Activated CD4-positive, alpha-beta memory T cell treated with anti-CD3 and anti-CD28 coated beads for 36 hours (primary cell): ENCODE data around the gene CAPN3. TPM values are rescaled to one million over a fixed set of nuclear protein-coding genes. Genes with fewer than 3 reads are reported as not detected.

Source experiments
- CTCF ChIA-PET: fragments of 350-600 bp; sonication (Branson Sonifier 250); formaldehyde crosslinking; loops from one replicate; lab custom pipeline; 2021; ENCODE audit warnings: antibody characterized with exemption, inconsistent platforms; lab: Charles Lee
- POLR2A ChIA-PET: fragments of 350-600 bp; sonication (Branson Sonifier 250); formaldehyde crosslinking; loops from one replicate; lab custom pipeline; 2021; ENCODE audit warnings: antibody characterized with exemption; lab: Charles Lee
- DNase-seq: peaks from one replicate; pipeline ENCODE4 v3.0.0-alpha.2; 2020
- H3K27ac Mint-ChIP-seq: one replicate; pipeline ENCODE4 v1.8.0; 2021; ENCODE audit warnings: mixed read lengths
- H3K27me3 Mint-ChIP-seq: one replicate; pipeline ENCODE4 v1.8.0; 2021; ENCODE audit warnings: mixed read lengths
- H3K36me3 Mint-ChIP-seq: one replicate; pipeline ENCODE4 v1.8.0; 2021; ENCODE audit warnings: mixed read lengths
- H3K4me1 Mint-ChIP-seq: one replicate; pipeline ENCODE4 v1.8.0; 2021; ENCODE audit warnings: low read depth, mixed read lengths
- H3K4me3 Mint-ChIP-seq: one replicate; pipeline ENCODE4 v1.8.0; 2021; ENCODE audit warnings: mild to moderate bottlenecking, mixed read lengths
- H3K9me3 Mint-ChIP-seq: one replicate; pipeline ENCODE4 v1.8.0; 2021; ENCODE audit warnings: mixed read lengths
- intact Hi-C: fragments of 100-400 bp; cut with micrococcal nuclease; formaldehyde crosslinking; loops from one replicate; pipeline ENCODE4 v1.15.1; 2023
- total RNA-seq, 2 experiments: library from RNA; stranded (reverse); gene quantifications; one replicate each; pipeline ENCODE4 v1.2.3, GENCODE V29; 2021

Gene CAPN3
- total RNA-seq, 2 experiments from 2014 or later = 2.2 to 2.7 TPM

- no peaks in the 10 kb centered on the region for H3K4me1 Mint-ChIP-seq
- no peaks in the 10 kb centered on the region for H3K27me3 Mint-ChIP-seq
- CTCF ChIA-PET = interaction anchor here (1.4 kb wide), 1 partner anchor 9 kb away, joined by 4 read pairs; no protein-coding TSS in a partner anchor
- H3K36me3 Mint-ChIP-seq = peaks cover 11% of the 10 kb centered on the region
- no peak for DNase-seq
- H3K9me3 Mint-ChIP-seq = peaks cover 12% of the 10 kb centered on the region
- H3K27ac Mint-ChIP-seq = no peak overlapping the region
- intact Hi-C loops = no loop called here
- POLR2A ChIA-PET = no interaction called here
- H3K4me3 Mint-ChIP-seq = no peak overlapping the region
These were observed 16.6 kb downstream of the CAPN3 start for GRCh38 chr15:42375941-42376340.

GRCh38 chr15:42378011-42378410 is 18.7 kb downstream of the CAPN3 start:
- Mint-ChIP-seq H3K36me3 (peaks cover 11% of the 10 kb centered on the region), H3K4me3 (no peak overlapping the region), H3K27me3 (no peaks in the 10 kb centered on the region), H3K27ac (no peak overlapping the region), H3K4me1 (no peaks in the 10 kb centered on the region), H3K9me3 (peaks cover 12% of the 10 kb centered on the region)
- CTCF ChIA-PET = interaction anchor here (1.1 kb wide), 1 partner anchor 243 kb away, joined by 3 read pairs; no protein-coding TSS in a partner anchor
- intact Hi-C loops = no loop called here
- POLR2A ChIA-PET = no interaction called here
- DNase-seq = no peak

GRCh38 chr15:42384597-42384996 is 25.3 kb downstream of the CAPN3 start:
- Mint-ChIP-seq H3K9me3 (no peaks in the 10 kb centered on the region), H3K36me3 (no peaks in the 10 kb centered on the region), H3K4me1 (no peaks in the 10 kb centered on the region), H3K27me3 (no peaks in the 10 kb centered on the region), H3K27ac (no peak overlapping the region), H3K4me3 (no peak overlapping the region)
- intact Hi-C loops = no loop called here
- CTCF ChIA-PET = interaction anchor here (0.7 to 1.2 kb wide), 6 partner anchors 8 to 395 kb away, joined by 3 to 4 read pairs (median 3); no protein-coding TSS in a partner anchor
- DNase-seq = no peak
- POLR2A ChIA-PET = interaction anchor here (0.5 kb wide), 1 partner anchor 111 kb away, joined by 3 read pairs; the partner anchor contains the start of gene TMEM87A

- POLR2A ChIA-PET = interaction anchor here (0.5 kb wide), 1 partner anchor 112 kb away, joined by 3 read pairs; the partner anchor contains the start of gene TMEM87A
These were observed 26.1 kb downstream of the CAPN3 start for GRCh38 chr15:42385206-42385979.

GRCh38 chr15:42385980-42386700 is 26.8 kb downstream of the CAPN3 start:
- POLR2A ChIA-PET = no interaction called here

More at GRCh38 chr15:42385206-42385979, 26.1 kb downstream of the CAPN3 start:
- no peak overlapping the region for H3K4me3 Mint-ChIP-seq
- no peaks in the 10 kb centered on the region for H3K4me1 Mint-ChIP-seq
- DNase-seq = peak; percentile 57
- H3K27me3 Mint-ChIP-seq = no peaks in the 10 kb centered on the region
- H3K27ac Mint-ChIP-seq = no peak overlapping the region
- no peaks in the 10 kb centered on the region for H3K9me3 Mint-ChIP-seq
- no peaks in the 10 kb centered on the region for H3K36me3 Mint-ChIP-seq
- intact Hi-C loops = loop anchor here (1.0 kb wide), 1 partner anchor 249 kb away; no protein-coding TSS in a partner anchor
- CTCF ChIA-PET = interaction anchor here (0.6 to 1.2 kb wide), 11 partner anchors 9 to 395 kb away, joined by 3 to 4 read pairs (median 3); no protein-coding TSS in a partner anchor

GRCh38 chr15:42387603-42388002 is 28.3 kb downstream of the CAPN3 start:
- Mint-ChIP-seq H3K9me3 (no peaks in the 10 kb centered on the region), H3K36me3 (no peaks in the 10 kb centered on the region), H3K27ac (no peak overlapping the region), H3K4me1 (no peaks in the 10 kb centered on the region), H3K4me3 (no peak overlapping the region), H3K27me3 (no peaks in the 10 kb centered on the region)
- ChIA-PET CTCF (interaction anchor here (1.1 kb wide), 1 partner anchor 398 kb away, joined by 3 read pairs; no protein-coding TSS in a partner anchor), POLR2A (no interaction called here)
- no peak for DNase-seq
- intact Hi-C loops = no loop called here

More at GRCh38 chr15:42385980-42386700, 26.8 kb downstream of the CAPN3 start:
- no peak for DNase-seq
- no peak overlapping the region for H3K4me3 Mint-ChIP-seq
- H3K4me1 Mint-ChIP-seq = no peaks in the 10 kb centered on the region
- intact Hi-C loops = loop anchor here (1.0 kb wide), 1 partner anchor 250 kb away; no protein-coding TSS in a partner anchor
- no peaks in the 10 kb centered on the region for H3K36me3 Mint-ChIP-seq
- H3K27me3 Mint-ChIP-seq = no peaks in the 10 kb centered on the region
- H3K9me3 Mint-ChIP-seq = no peaks in the 10 kb centered on the region
- CTCF ChIA-PET = interaction anchor here (0.6 to 1.2 kb wide), 7 partner anchors 10 to 396 kb away, joined by 3 to 4 read pairs (median 3); no protein-coding TSS in a partner anchor
- no peak overlapping the region for H3K27ac Mint-ChIP-seq

GRCh38 chr15:42392309-42393024 is 33.2 kb downstream of the CAPN3 start:
- no peak overlapping the region for H3K27ac Mint-ChIP-seq
- DNase-seq = no peak
- H3K4me3 Mint-ChIP-seq = no peak overlapping the region
- H3K9me3 Mint-ChIP-seq = no peaks in the 10 kb centered on the region
- H3K36me3 Mint-ChIP-seq = no peaks in the 10 kb centered on the region
- intact Hi-C loops = no loop called here
- H3K27me3 Mint-ChIP-seq = no peaks in the 10 kb centered on the region
- POLR2A ChIA-PET = interaction anchor here (0.6 kb wide), 2 partner anchors 34 to 43 kb away, joined by 3 to 4 read pairs; no protein-coding TSS in a partner anchor
- H3K4me1 Mint-ChIP-seq = no peaks in the 10 kb centered on the region
- CTCF ChIA-PET = no interaction called here

- ChIA-PET CTCF (no interaction called here), POLR2A (no interaction called here)
- no peak overlapping the region for H3K27ac Mint-ChIP-seq
These were observed 34.8 kb downstream of the CAPN3 start for GRCh38 chr15:42394106-42394505.

GRCh38 chr15:42395838-42396237 is 36.5 kb downstream of the CAPN3 start:
- Mint-ChIP-seq H3K9me3 (no peaks in the 10 kb centered on the region), H3K4me1 (no peaks in the 10 kb centered on the region), H3K27ac (no peak overlapping the region), H3K4me3 (no peak overlapping the region), H3K27me3 (no peaks in the 10 kb centered on the region), H3K36me3 (no peaks in the 10 kb centered on the region)
- POLR2A ChIA-PET = no interaction called here
- CTCF ChIA-PET = interaction anchor here (1.2 kb wide), 1 partner anchor 10 kb away, joined by 3 read pairs; no protein-coding TSS in a partner anchor
- intact Hi-C loops = no loop called here
- no peak for DNase-seq

More at GRCh38 chr15:42394106-42394505, 34.8 kb downstream of the CAPN3 start:
- Mint-ChIP-seq H3K4me1 (no peaks in the 10 kb centered on the region), H3K36me3 (no peaks in the 10 kb centered on the region), H3K27me3 (no peaks in the 10 kb centered on the region), H3K4me3 (no peak overlapping the region), H3K9me3 (no peaks in the 10 kb centered on the region)
- intact Hi-C loops = no loop called here
- DNase-seq = no peak

- H3K4me1 Mint-ChIP-seq = no peaks in the 10 kb centered on the region
- ChIA-PET POLR2A (no interaction called here), CTCF (no interaction called here)
- intact Hi-C loops = no loop called here
- no peaks in the 10 kb centered on the region for H3K36me3 Mint-ChIP-seq
- H3K4me3 Mint-ChIP-seq = peak overlapping the region; percentile 68
- H3K9me3 Mint-ChIP-seq = no peaks in the 10 kb centered on the region
- H3K27ac Mint-ChIP-seq = no peak overlapping the region
- peak; percentile 18 for DNase-seq
- H3K27me3 Mint-ChIP-seq = no peaks in the 10 kb centered on the region
These were observed 42.5 kb downstream of the CAPN3 start for GRCh38 chr15:42401544-42402454.
